GM19463 (cell line): Measurements from ENCODE around the gene MRPS2.
"Not testable (repeated sequence)": the region's sequence is repeated elsewhere in the genome, so short reads cannot be mapped to it uniquely, and the experiment has no call there.

Experiments
- ATAC-seq: cut with Tn5 transposase; IDR thresholded peaks from one replicate; pipeline ENCODE4 v1.9.1; 2021; ENCODE audit warnings: mild to moderate bottlenecking, moderate library complexity; ENCODE audit not compliant: unreplicated experiment

Gene MRPS2

GRCh38 chr9:135528842-135529435, 28.5 kb downstream of the MRPS2 start:
- not testable (repeated sequence) for ATAC-seq

- no peak for ATAC-seq
Measured at GRCh38 chr9:135530146-135530545, 29.7 kb downstream of the MRPS2 start.

- ATAC-seq: no peak
Measured at GRCh38 chr9:135531096-135531495, 30.6 kb downstream of the MRPS2 start.

- ATAC-seq: no peak
Measured at GRCh38 chr9:135533113-135533512, 32.6 kb downstream of the MRPS2 start.

GRCh38 chr9:135533674-135534073, 33.2 kb downstream of the MRPS2 start:
- ATAC-seq: no peak

- not testable (repeated sequence) for ATAC-seq
Measured at GRCh38 chr9:135534192-135534711, 33.8 kb downstream of the MRPS2 start.

GRCh38 chr9:135534826-135535225, 34.3 kb downstream of the MRPS2 start:
- ATAC-seq: not testable (repeated sequence)

GRCh38 chr9:135535631-135536030, 35.1 kb downstream of the MRPS2 start:
- not testable (repeated sequence) for ATAC-seq

- ATAC-seq: no peak
Measured at GRCh38 chr9:135536216-135536615, 35.7 kb downstream of the MRPS2 start.

- not testable (repeated sequence) for ATAC-seq
Measured at GRCh38 chr9:135543262-135543894, 42.9 kb downstream of the MRPS2 start.

GRCh38 chr9:135544981-135545635, 44.6 kb downstream of the MRPS2 start:
- no peak for ATAC-seq

- ATAC-seq: not testable (repeated sequence)
Measured at GRCh38 chr9:135545646-135546176, 45.2 kb downstream of the MRPS2 start, which contains the start of gene OBP2A. OBP2A (plus strand) TSS chr9:135546126; CDS start chr9:135546181, 55 bp downstream.

GRCh38 chr9:135546792-135547617, 46.5 kb downstream of the MRPS2 start:
- not testable (repeated sequence) for ATAC-seq

GRCh38 chr9:135547756-135548736, 47.6 kb downstream of the MRPS2 start:
- no peak for ATAC-seq

- not testable (repeated sequence) for ATAC-seq
Measured at GRCh38 chr9:135549478-135550343, 49.2 kb downstream of the MRPS2 start.

- no peak for ATAC-seq
Measured at GRCh38 chr9:135550344-135550918, 49.9 kb downstream of the MRPS2 start.

GRCh38 chr9:135551031-135551430, 50.5 kb downstream of the MRPS2 start:
- no peak for ATAC-seq

GRCh38 chr9:135551456-135551855, 51.0 kb downstream of the MRPS2 start:
- no peak for ATAC-seq
